HL-60 (cell line): ENCODE measurements around the gene WEE2.

ENCODE experiments used
- DNase-seq, 2 experiments: peaks; one replicate each; pipeline ENCODE4 v3.0.0-alpha.2; 2010 to 2020; ENCODE audit warnings: low read depth in 1 of 2, low spot score in 1 of 2
- H3K27ac ChIP-seq: fragments of 250-450 bp; sonication (Bioruptor Pico); replicated peaks from 2 replicates; pipeline ENCODE4 v1.5.1; 2020; ENCODE audit warnings: mild to moderate bottlenecking, moderate library complexity
- H3K27me3 ChIP-seq: fragments of 250-450 bp; sonication (Bioruptor Pico); 2 replicates; pipeline ENCODE4 v1.5.1; 2021; ENCODE audit warnings: mild to moderate bottlenecking, moderate library complexity; ENCODE audit not compliant: insufficient read depth, poor library complexity, severe bottlenecking
- H3K4me3 ChIP-seq: replicated peaks from 2 replicates; pipeline ENCODE4 v1.5.1; 2011; ENCODE audit warnings: mild to moderate bottlenecking, control low read depth, low read length; ENCODE audit not compliant: insufficient read depth
- CTCF ChIP-seq: IDR thresholded peaks from one replicate; pipeline ENCODE4 v1.5.1; 2011; ENCODE audit warnings: low read length, control low read depth, inconsistent platforms; ENCODE audit not compliant: insufficient read depth
- GABPA ChIP-seq: IDR thresholded peaks from 2 replicates; pipeline ENCODE4 v1.6.1; 2012; ENCODE audit warnings: low read depth
- POLR2AphosphoS5 ChIP-seq: IDR thresholded peaks from 2 replicates; pipeline ENCODE4 v1.6.1; 2012; ENCODE audit warnings: low read depth
- REST ChIP-seq: IDR thresholded peaks from 2 replicates; pipeline ENCODE4 v1.6.1; 2012; ENCODE audit warnings: low read depth; ENCODE audit not compliant: insufficient replicate concordance
- SPI1 ChIP-seq: IDR thresholded peaks from 2 replicates; pipeline ENCODE4 v1.6.1; 2012; ENCODE audit warnings: low read depth, mild to moderate bottlenecking, borderline replicate concordance

Gene WEE2

DNA sequence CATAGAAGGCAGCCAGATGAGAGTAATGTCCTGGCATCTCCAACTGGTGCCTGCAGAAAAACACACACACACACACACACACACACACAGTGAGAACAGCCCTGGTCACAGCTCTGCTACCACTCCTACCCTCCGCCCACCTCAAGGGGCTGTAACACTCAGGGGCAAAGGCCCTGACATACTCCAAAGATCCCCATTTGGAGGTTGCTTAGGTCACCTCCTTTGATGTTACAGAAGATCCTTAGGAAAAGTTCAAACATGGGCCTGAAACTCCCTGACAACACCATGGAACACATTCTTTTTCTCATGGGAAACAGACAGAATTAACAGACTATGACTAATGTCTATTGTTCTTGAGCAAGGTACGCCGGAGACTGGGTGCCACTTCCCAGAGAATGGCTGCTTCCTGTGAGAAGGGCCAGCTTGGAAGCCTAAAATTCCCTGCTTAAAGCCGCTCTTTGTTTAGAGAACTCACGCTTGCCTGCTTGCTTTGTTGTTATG is 33.9 kb upstream of the WEE2 start:
- H3K4me3 ChIP-seq: no peak overlapping the region
- no peaks in the 10 kb centered on the region for H3K27me3 ChIP-seq
- no peak for TF ChIP-seq POLR2AphosphoS5
- H3K27ac ChIP-seq: no peak overlapping the region
- no peak for DNase-seq

DNA sequence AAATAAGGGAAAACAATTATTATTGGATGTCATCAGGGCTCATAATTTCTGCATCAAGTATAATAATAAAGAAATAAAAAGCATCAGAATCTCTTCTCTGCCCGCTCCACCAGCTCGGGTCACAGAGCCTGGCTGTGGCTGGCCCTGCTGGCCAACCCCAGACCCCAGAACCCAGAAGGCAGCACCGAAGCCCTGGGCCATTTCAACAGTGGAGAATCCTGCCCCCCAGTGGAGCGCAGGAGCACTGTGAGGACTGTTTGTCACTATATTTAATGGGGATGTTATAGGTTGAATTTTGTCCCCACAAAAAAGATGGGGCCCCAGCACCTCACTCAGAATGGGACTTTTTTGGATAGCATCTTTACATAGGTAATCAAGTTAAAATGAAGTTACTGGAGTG is 33.5 kb upstream of the WEE2 start:
- TF ChIP-seq POLR2AphosphoS5 (no peak), GABPA (no peak), SPI1 (no peak), REST (no peak), CTCF (no peak)
- no peak for DNase-seq
- no peak overlapping the region for H3K4me3 ChIP-seq
- no peaks in the 10 kb centered on the region for H3K27me3 ChIP-seq
- H3K27ac ChIP-seq: no peak overlapping the region

DNA sequence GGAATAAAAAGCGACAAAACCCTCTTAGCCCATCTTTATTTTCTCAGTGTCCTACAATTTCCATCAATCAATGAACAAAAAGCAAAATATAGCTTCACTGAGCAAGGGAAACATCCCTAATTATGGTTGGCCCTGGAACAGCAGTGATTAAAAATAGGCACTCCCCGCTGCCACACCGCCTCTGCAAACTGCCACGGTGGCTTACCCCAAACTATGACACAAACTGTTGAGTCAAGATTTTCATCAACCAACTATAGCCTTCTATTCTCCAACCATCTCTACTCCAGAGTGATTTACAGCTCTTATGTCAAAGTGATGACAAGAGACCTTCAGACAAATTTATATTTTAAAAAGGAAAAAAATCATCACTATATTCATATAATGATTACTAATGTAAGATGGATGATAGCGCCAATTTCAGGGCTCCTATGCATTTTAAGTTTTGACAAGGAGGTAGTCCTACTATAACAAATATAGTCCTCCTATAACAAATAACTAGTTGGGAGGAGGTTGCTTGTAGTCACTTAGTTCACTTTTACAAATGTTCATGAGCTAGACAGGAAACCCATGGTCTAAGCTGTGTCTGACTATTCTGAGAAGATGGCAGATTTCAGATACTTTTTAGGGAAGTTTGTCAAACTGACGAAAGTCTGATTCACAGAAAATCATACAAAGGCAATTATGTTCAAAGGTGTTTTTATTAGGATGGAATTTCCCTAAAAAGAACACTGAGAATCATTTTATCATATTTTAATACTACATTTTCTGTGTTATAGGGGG is 32.5 kb upstream of the WEE2 start:
- Histone ChIP-seq H3K27me3 (no peaks in the 10 kb centered on the region), H3K27ac (no peak overlapping the region), H3K4me3 (no peak overlapping the region)
- TF ChIP-seq GABPA: no peak
- TF ChIP-seq SPI1: no peak
- TF ChIP-seq REST: no peak
- no peak for TF ChIP-seq POLR2AphosphoS5
- no peak for TF ChIP-seq CTCF
- peak in 1 of 2 experiments; percentile 39 for DNase-seq

- DNase-seq: no peak
- H3K27ac ChIP-seq: peak overlapping the region; percentile 13; the same call in 1 of the 2 replicates
These were observed 31.5 kb upstream of the WEE2 start for GRCh38 chr7:141676618-141677017.

More at GRCh38 chr7:141676618-141677017, 31.5 kb upstream of the WEE2 start:
- H3K27me3 ChIP-seq: no peaks in the 10 kb centered on the region
- H3K4me3 ChIP-seq: no peak overlapping the region
- TF ChIP-seq SPI1 (no peak), GABPA (no peak), POLR2AphosphoS5 (no peak), CTCF (no peak), REST (no peak)
